Measurements from ENCODE around the gene SLC6A14. TPM values are rescaled to one million over a fixed set of nuclear protein-coding genes. Genes with fewer than 3 reads are reported as not detected.

The SLC6A14 gene
- polyA plus RNA-seq, 1 of the 3 experiments (the other 2 are of a cell fraction): not detected

GRCh38 chrX:116462822-116463221, 26.4 kb downstream of the SLC6A14 start, which contains the start of gene CT83:
Gene CT83 (minus strand): TSS chrX:116462976. CDS start chrX:116462856, 120 bp downstream.
- H4K20me1 ChIP-seq (ENCODE audit: insufficient read depth): no peaks in the 10 kb centered on the region
- no peak within 1 kb of the TSS for H3K4me3 ChIP-seq (ENCODE audit: low read depth in 2 of 2, low read length in 1 of 2)
- H3K27ac ChIP-seq (ENCODE audit: low read depth in 2 of 2, low read length in 1 of 2): no peak within 1 kb of the TSS
- CTCF ChIA-PET: no interaction called here
- TF ChIP-seq USF1 (IDR thresholded peaks at IDR 0.05; ENCODE audit: borderline replicate concordance, low read depth): no peak
- TF ChIP-seq GATA2 (CRISPR knock-in tag; IDR thresholded peaks at IDR 0.05): no peak
- no peak for TF ChIP-seq PBX3 (IDR thresholded peaks at IDR 0.05)
- TF ChIP-seq MEF2A (IDR thresholded peaks at IDR 0.05; ENCODE audit: borderline replicate concordance, low read depth): no peak
- no peak for TF ChIP-seq SIN3A (IDR thresholded peaks at IDR 0.05; ENCODE audit: borderline replicate concordance, low read depth, low read length)
- no peak for TF ChIP-seq ZBTB33 (IDR thresholded peaks at IDR 0.05; ENCODE audit: borderline replicate concordance, low read depth)
- TF ChIP-seq RAD21 (IDR thresholded peaks at IDR 0.05; ENCODE audit: low read length): no peak
- no peak for TF ChIP-seq ELF1 (IDR thresholded peaks at IDR 0.05)
- no peak for TF ChIP-seq RCOR1 (IDR thresholded peaks at IDR 0.05; ENCODE audit: low read length)
- no peak for TF ChIP-seq RXRA (IDR thresholded peaks at IDR 0.05; ENCODE audit: borderline replicate concordance, low read depth)
- TF ChIP-seq MAX (IDR thresholded peaks at IDR 0.05; ENCODE audit: low read depth): no peak
- TF ChIP-seq JUND (IDR thresholded peaks at IDR 0.05): no peak
- no peak for TF ChIP-seq TAF1 (IDR thresholded peaks at IDR 0.05; ENCODE audit: borderline replicate concordance, low read depth, low read length)
- H3K79me2 ChIP-seq (ENCODE audit: insufficient read depth): no peaks in the 10 kb centered on the region
- H2AFZ ChIP-seq (ENCODE audit: low read depth): no peak within 1 kb of the TSS
- no peaks in the 10 kb centered on the region for H3K27me3 ChIP-seq (ENCODE audit: insufficient read depth)
- DNase-seq: no peak
- H3K9ac ChIP-seq: no peak within 1 kb of the TSS
- no peaks in the 10 kb centered on the region for H3K36me3 ChIP-seq (replicated peaks in 1 of 2; ENCODE audit: control insufficient read depth in 1 of 2, insufficient read depth in 2 of 2, low read length in 1 of 2)
- H3K4me2 ChIP-seq: no peak within 1 kb of the TSS
- H3K9me2 ChIP-seq: no peaks in the 10 kb centered on the region
- 38% methylated on average over 18 of the region's 18 CpGs for WGBS (ENCODE audit: low lambda C conversion rate)
- H3F3A ChIP-seq (replicated peaks; ENCODE audit: insufficient read depth): no peaks in the 10 kb centered on the region
- H3K4me1 ChIP-seq (ENCODE audit: control insufficient read depth in 1 of 2, insufficient read depth in 2 of 2, low read depth in 1 of 2, low read length in 1 of 2): no peaks in the 10 kb centered on the region
- no peaks in the 10 kb centered on the region for H3K9me3 ChIP-seq
- POLR2A ChIA-PET: no interaction called here

- 7% methylated on average over 2 of the region's 2 CpGs for WGBS (ENCODE audit: low lambda C conversion rate)
- TF ChIP-seq FOXM1 (IDR thresholded peaks at IDR 0.05; ENCODE audit: low read depth) (no peak), USF1 (IDR thresholded peaks at IDR 0.05; ENCODE audit: borderline replicate concordance, low read depth) (no peak), CHD2 (IDR thresholded peaks at IDR 0.05; ENCODE audit: low read length, partially characterized antibody) (no peak), EZH2phosphoT487 (IDR thresholded peaks at IDR 0.05; ENCODE audit: borderline replicate concordance, low read depth) (no peak), ZBTB33 (IDR thresholded peaks at IDR 0.05; ENCODE audit: borderline replicate concordance, low read depth) (no peak), MEF2A (IDR thresholded peaks at IDR 0.05; ENCODE audit: borderline replicate concordance, low read depth) (no peak), REST (IDR thresholded peaks at IDR 0.05; ENCODE audit: low read depth, low read length) (no peak)
Measured at GRCh38 chrX:116480059-116480458, 43.7 kb downstream of the SLC6A14 start.

More at GRCh38 chrX:116480059-116480458, 43.7 kb downstream of the SLC6A14 start:
- Histone ChIP-seq H3K9me2 (no peaks in the 10 kb centered on the region), H3K9me3 (no peaks in the 10 kb centered on the region), H3F3A (replicated peaks; ENCODE audit: insufficient read depth) (no peaks in the 10 kb centered on the region), H3K79me2 (ENCODE audit: insufficient read depth) (no peaks in the 10 kb centered on the region), H3K36me3 (replicated peaks in 1 of 2; ENCODE audit: control insufficient read depth in 1 of 2, insufficient read depth in 2 of 2, low read length in 1 of 2) (no peaks in the 10 kb centered on the region), H4K20me1 (ENCODE audit: insufficient read depth) (no peaks in the 10 kb centered on the region), H3K4me3 (ENCODE audit: low read depth in 2 of 2, low read length in 1 of 2) (no peak overlapping the region), H3K4me1 (ENCODE audit: control insufficient read depth in 1 of 2, insufficient read depth in 2 of 2, low read depth in 1 of 2, low read length in 1 of 2) (no peaks in the 10 kb centered on the region), H3K4me2 (no peak overlapping the region), H3K9ac (no peak overlapping the region), H2AFZ (ENCODE audit: low read depth) (no peak overlapping the region), H3K27ac (ENCODE audit: low read depth in 2 of 2, low read length in 1 of 2) (no peak overlapping the region), H3K27me3 (ENCODE audit: insufficient read depth) (no peaks in the 10 kb centered on the region)
- POLR2A ChIA-PET: no interaction called here
- CTCF ChIA-PET: no interaction called here
- no peak for DNase-seq
